ENCODE measurements around the gene SMIM29. TPM values are rescaled to one million over a fixed set of nuclear protein-coding genes. Genes with fewer than 3 reads are reported as not detected.

Gene SMIM29
- polyA plus RNA-seq, 6 donors from 2014 or later: 91.2 to 127 (median 99.0) TPM

GRCh38 chr6:34235307-34236130 lies 13.3 kb downstream of the SMIM29 start:
- ATAC-seq (ENCODE audit: low read depth in 2 of 2): peak; percentile 20
- H3K4me1 Mint-ChIP-seq: peaks cover 29 to 46% (median 41%) of the 10 kb centered on the region in 3 donors

DNA sequence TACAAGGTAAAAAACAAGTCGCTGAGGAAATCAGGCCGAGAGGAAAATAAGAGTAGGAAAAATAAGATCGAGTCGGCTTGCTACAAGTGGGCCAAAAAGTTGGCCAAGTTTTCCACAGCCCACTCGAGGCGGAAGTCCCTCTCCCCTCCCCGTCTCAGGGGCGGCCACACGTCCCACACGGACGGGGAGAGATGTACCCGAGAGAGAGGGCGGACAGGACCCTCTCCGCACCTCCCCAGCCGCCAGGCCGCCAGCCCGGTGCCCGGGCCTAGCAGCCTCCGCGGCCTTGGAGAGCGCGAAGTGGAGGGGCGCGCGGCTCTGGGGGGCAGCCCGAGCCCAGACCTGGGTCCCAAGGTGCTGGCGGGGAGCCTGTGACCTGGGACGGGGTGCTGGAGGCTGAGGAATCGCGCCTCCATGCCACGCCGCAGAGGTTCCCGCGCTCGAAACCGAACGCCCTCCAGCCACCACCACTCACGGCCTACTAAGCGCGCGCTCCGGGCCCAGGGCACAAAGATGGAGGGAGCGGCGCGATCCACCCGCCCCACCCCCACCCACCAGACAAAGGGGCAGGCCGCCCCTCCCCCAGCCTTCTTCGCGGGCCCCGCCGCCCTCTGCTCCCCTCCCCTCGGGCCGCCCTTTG lies 14.0 kb downstream of the SMIM29 start:
- DNase-seq: no peak
- peaks cover 26 to 41% (median 38%) of the 10 kb centered on the region in 3 donors for H3K4me1 Mint-ChIP-seq
- peak overlapping the region in 5 of 6 donors; percentile 61 to 92 (median 83) for H3K27ac Mint-ChIP-seq
- H3K27me3 Mint-ChIP-seq: no peaks in the 10 kb centered on the region
- H3K4me3 Mint-ChIP-seq: peak overlapping the region; percentile 54 to 76 (median 64)
- no peaks in the 10 kb centered on the region for H3K9me3 Mint-ChIP-seq
- ATAC-seq (ENCODE audit: low read depth in 2 of 2): no peak
- no peaks in the 10 kb centered on the region for H3K36me3 Mint-ChIP-seq

More at GRCh38 chr6:34235307-34236130, 13.3 kb downstream of the SMIM29 start:
- no peaks in the 10 kb centered on the region for H3K9me3 Mint-ChIP-seq
- no peaks in the 10 kb centered on the region for H3K27me3 Mint-ChIP-seq
- DNase-seq: peak; percentile 70
- peak overlapping the region; percentile 87 to 96 (median 93) for H3K4me3 Mint-ChIP-seq
- H3K36me3 Mint-ChIP-seq: no peaks in the 10 kb centered on the region
- peak overlapping the region; percentile 96 to 99 (median 98) for H3K27ac Mint-ChIP-seq

DNA sequence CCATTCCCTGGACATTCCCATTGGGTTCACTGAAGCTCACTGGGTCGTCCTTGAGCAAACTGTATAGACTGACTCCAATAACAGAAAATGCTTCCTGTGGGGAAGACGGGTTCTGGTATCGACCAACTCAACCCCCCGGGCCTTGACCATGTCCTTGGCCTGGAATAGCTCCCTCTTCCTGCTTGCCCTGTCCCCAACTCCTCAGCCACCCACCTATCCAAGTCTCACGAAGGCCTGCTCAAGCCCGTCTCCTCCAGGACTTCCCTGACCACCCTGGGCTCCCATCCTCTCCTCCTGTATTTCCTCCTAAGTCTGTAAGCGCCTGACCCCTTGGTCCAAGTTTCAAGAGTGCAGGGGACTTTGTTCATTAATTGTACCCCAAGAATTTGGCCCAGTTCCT lies 14.9 kb downstream of the SMIM29 start:
- H3K4me1 Mint-ChIP-seq: peaks cover 23 to 33% (median 30%) of the 10 kb centered on the region in 3 donors
- ATAC-seq (ENCODE audit: low read depth in 2 of 2) (no peak), DNase-seq (no peak)
- no peaks in the 10 kb centered on the region for H3K9me3 Mint-ChIP-seq
- H3K4me3 Mint-ChIP-seq: peak overlapping the region in 6 of 8 donors; percentile 38 to 76 (median 56)
- H3K27me3 Mint-ChIP-seq: no peaks in the 10 kb centered on the region
- H3K27ac Mint-ChIP-seq: peak overlapping the region in 4 of 6 donors; percentile 35 to 84 (median 80)
- H3K36me3 Mint-ChIP-seq: no peaks in the 10 kb centered on the region

DNA sequence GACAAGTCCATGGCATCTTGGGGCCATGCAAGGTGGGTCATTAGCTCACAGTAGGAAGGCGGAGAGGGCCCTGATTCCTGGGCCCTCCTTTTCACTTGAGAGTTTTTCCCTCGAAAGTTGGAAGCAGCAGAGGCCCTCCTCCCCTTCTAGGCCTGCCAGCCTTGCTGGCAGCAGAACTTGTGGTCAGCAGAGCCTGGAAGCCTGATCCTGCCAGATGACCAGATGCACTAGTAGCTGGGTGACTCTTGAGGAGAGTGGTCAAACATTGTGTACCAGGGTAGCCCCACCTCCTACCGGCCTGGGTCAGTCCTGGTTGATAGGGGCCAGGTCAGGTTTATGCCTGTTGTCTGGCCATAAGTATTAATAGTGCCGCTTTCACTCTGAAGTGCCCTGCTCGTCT lies 15.9 kb downstream of the SMIM29 start:
- Mint-ChIP-seq H3K27me3 (no peaks in the 10 kb centered on the region), H3K27ac (peak overlapping the region in 3 of 6 donors; percentile 1 to 76 (median 23)), H3K4me1 (peaks cover 17 to 27% (median 26%) of the 10 kb centered on the region in 3 donors), H3K36me3 (no peaks in the 10 kb centered on the region), H3K9me3 (no peaks in the 10 kb centered on the region), H3K4me3 (peak overlapping the region in 2 of 8 donors; percentile 45 to 70)
- ATAC-seq (ENCODE audit: low read depth in 2 of 2) (no peak), DNase-seq (no peak)

GRCh38 chr6:34231566-34232336 lies 17.1 kb downstream of the SMIM29 start:
- Mint-ChIP-seq H3K27me3 (no peaks in the 10 kb centered on the region), H3K27ac (peak overlapping the region in 1 of 6 donors; percentile 28), H3K4me1 (peaks cover 28 to 38% (median 37%) of the 10 kb centered on the region in 3 donors), H3K9me3 (no peaks in the 10 kb centered on the region), H3K36me3 (no peaks in the 10 kb centered on the region), H3K4me3 (peak overlapping the region in 3 of 8 donors; percentile 29 to 70 (median 55))
- no peak for ATAC-seq (ENCODE audit: low read depth in 2 of 2)
- DNase-seq: no peak

GRCh38 chr6:34230653-34231371 lies 18.0 kb downstream of the SMIM29 start:
- peaks cover 21 to 42% (median 37%) of the 10 kb centered on the region in 3 donors for H3K4me1 Mint-ChIP-seq
- H3K36me3 Mint-ChIP-seq: no peaks in the 10 kb centered on the region
- no peaks in the 10 kb centered on the region for H3K27me3 Mint-ChIP-seq
- H3K4me3 Mint-ChIP-seq: peak overlapping the region in 2 of 8 donors; percentile 37 to 56
- no peaks in the 10 kb centered on the region for H3K9me3 Mint-ChIP-seq
- peak overlapping the region in 4 of 6 donors; percentile 32 to 93 (median 77) for H3K27ac Mint-ChIP-seq
- DNase-seq (no peak), ATAC-seq (ENCODE audit: low read depth in 2 of 2) (no peak)

DNA sequence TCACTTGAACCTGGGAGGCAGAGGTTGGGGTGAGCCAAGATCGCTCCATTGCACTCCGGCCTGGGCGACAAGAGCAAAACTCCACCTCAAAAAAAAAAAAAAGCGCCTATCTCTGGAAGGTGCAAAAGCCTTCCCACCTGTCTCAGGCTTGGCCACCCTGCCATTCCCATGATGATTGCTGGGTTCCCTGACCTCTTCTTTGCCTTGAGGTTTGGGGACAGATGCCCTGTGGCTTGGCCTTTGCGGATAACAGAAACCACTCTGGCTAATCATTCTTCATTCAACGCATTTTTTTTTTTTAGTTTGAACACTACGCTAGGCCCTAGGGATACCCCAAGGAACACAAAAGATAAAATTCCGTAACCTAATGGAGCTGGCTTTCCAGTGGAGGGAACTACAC lies 18.9 kb downstream of the SMIM29 start:
- no peaks in the 10 kb centered on the region for H3K27me3 Mint-ChIP-seq
- H3K4me1 Mint-ChIP-seq: peaks cover 18 to 44% (median 35%) of the 10 kb centered on the region in 3 donors
- no peak overlapping the region for H3K4me3 Mint-ChIP-seq
- no peak overlapping the region for H3K27ac Mint-ChIP-seq
- H3K9me3 Mint-ChIP-seq: no peaks in the 10 kb centered on the region
- no peaks in the 10 kb centered on the region for H3K36me3 Mint-ChIP-seq
- ATAC-seq (ENCODE audit: low read depth in 2 of 2) (no peak), DNase-seq (no peak)

DNA sequence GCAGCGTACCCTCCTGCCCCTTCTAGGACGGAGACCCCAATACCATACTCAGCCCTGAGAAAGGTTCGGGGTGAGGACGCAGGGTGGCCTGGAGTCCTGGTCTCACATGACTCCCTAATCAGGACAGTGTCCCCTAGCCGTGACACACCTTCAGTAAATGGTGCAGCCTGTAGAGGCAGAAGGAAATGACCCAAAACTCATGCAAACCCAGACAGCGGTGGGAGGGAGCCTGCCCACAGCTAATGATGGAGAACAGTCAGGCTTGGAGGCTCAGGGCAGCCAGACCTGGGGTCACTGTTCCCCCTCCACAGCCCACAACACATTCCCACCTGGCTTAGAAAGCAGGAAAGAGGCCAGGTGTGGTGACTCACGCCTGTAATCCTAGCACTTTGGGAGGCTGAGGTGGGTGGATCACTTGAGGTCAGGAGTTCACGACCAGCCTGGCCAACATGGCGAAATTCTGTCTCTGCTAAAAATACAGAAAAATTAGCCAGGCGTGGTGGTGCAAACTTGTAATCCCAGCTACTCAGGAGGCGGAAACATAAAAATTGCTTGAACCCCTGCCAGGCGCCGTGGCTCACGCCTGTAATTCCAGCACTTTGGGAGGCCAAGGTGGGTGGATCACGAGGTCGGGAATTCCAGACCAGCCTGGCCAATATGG lies 20.9 kb downstream of the SMIM29 start:
- peak overlapping the region in 4 of 8 donors; percentile 30 to 66 (median 50) for H3K4me3 Mint-ChIP-seq
- peaks cover 23 to 45% (median 34%) of the 10 kb centered on the region in 3 donors for H3K4me1 Mint-ChIP-seq
- no peaks in the 10 kb centered on the region for H3K27me3 Mint-ChIP-seq
- H3K9me3 Mint-ChIP-seq: no peaks in the 10 kb centered on the region
- DNase-seq (no peak), ATAC-seq (ENCODE audit: low read depth in 2 of 2) (no peak)
- peak overlapping the region; percentile 54 to 94 (median 90) for H3K27ac Mint-ChIP-seq
- no peaks in the 10 kb centered on the region for H3K36me3 Mint-ChIP-seq

GRCh38 chr6:34226731-34227586 lies 21.8 kb downstream of the SMIM29 start:
- H3K4me3 Mint-ChIP-seq: peak overlapping the region in 6 of 8 donors; percentile 10 to 74 (median 51)
- peak; percentile 14 to 27 for ATAC-seq (ENCODE audit: low read depth in 2 of 2)
- no peaks in the 10 kb centered on the region for H3K36me3 Mint-ChIP-seq
- DNase-seq: no peak
- H3K4me1 Mint-ChIP-seq: peaks cover 23 to 46% (median 34%) of the 10 kb centered on the region in 3 donors
- H3K9me3 Mint-ChIP-seq: no peaks in the 10 kb centered on the region
- H3K27ac Mint-ChIP-seq: peak overlapping the region; percentile 42 to 94 (median 92)
- H3K27me3 Mint-ChIP-seq: no peaks in the 10 kb centered on the region

GRCh38 chr6:34226066-34226465 lies 22.7 kb downstream of the SMIM29 start:
- Mint-ChIP-seq H3K9me3 (no peaks in the 10 kb centered on the region), H3K27ac (peak overlapping the region in 5 of 6 donors; percentile 28 to 93 (median 75)), H3K27me3 (no peaks in the 10 kb centered on the region), H3K4me3 (peak overlapping the region in 3 of 8 donors; percentile 71 to 77 (median 74)), H3K36me3 (no peaks in the 10 kb centered on the region), H3K4me1 (peaks cover 23 to 42% (median 37%) of the 10 kb centered on the region in 3 donors)
- ATAC-seq (ENCODE audit: low read depth in 2 of 2) (no peak), DNase-seq (no peak)

DNA sequence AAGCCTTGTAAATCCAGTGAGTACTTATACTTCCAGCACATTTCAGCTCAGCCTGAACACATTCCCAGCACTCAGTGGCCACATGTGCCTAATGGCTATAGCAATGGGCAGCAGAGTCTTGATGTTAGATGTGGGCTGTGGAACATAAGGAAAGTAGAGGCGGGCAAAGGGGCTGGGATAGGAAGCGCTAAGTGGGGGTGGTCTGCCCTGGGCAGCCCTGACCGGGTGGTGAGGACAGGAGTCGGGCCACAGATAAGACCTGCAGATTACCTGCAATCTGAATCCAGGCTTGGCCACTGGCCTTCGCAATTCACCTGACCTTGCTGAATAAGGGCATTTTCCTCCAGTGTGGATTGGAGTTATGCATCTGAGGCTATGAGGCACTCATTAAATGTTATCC lies 23.3 kb downstream of the SMIM29 start:
- H3K27me3 Mint-ChIP-seq: no peaks in the 10 kb centered on the region
- ATAC-seq (ENCODE audit: low read depth in 2 of 2) (no peak), DNase-seq (no peak)
- peak overlapping the region in 5 of 6 donors; percentile 65 to 93 (median 81) for H3K27ac Mint-ChIP-seq
- H3K36me3 Mint-ChIP-seq: no peaks in the 10 kb centered on the region
- peaks cover 19 to 37% (median 37%) of the 10 kb centered on the region in 3 donors for H3K4me1 Mint-ChIP-seq
- peak overlapping the region in 3 of 8 donors; percentile 52 to 79 (median 77) for H3K4me3 Mint-ChIP-seq
- no peaks in the 10 kb centered on the region for H3K9me3 Mint-ChIP-seq

Measured in naive B cell (primary cell).